ENCODE measurements around the gene PAPOLA. TPM values are rescaled to one million over a fixed set of nuclear protein-coding genes. Genes with fewer than 3 reads are reported as not detected.

Gene PAPOLA
- total and polyA plus RNA-seq, 5 donors: 84.7 to 184 (median 153) TPM

- H3K4me1 ChIP-seq (ENCODE audit: control insufficient read depth, insufficient read depth, low read length): peaks cover under 1% of the 10 kb centered on the region
- 87% methylated on average over 6 of the region's 6 CpGs for WGBS
- H3K27me3 ChIP-seq (ENCODE audit: control insufficient read depth, insufficient read depth): no peaks in the 10 kb centered on the region
- H3K9me3 ChIP-seq (ENCODE audit: control insufficient read depth, low read length): no peaks in the 10 kb centered on the region
- no peak overlapping the region for H3K27ac ChIP-seq (ENCODE audit: low read length)
- H3K4me3 ChIP-seq (ENCODE audit: low read length): no peak overlapping the region
- intact Hi-C loops (cut with DNase I): loop anchor here in 1 of 4 donors (10.0 kb wide), 1 partner anchor 155 kb away; no protein-coding TSS in a partner anchor
- DNase-seq (no peak), ATAC-seq (no peak)
These were observed 77.2 kb downstream of the PAPOLA start for GRCh38 chr14:96579358-96579757.

GRCh38 chr14:96579855-96580254 is 77.7 kb downstream of the PAPOLA start:
- ATAC-seq (no peak), DNase-seq (no peak)
- 91% methylated on average over 6 of the region's 6 CpGs for WGBS
- no peak overlapping the region for H3K27ac ChIP-seq (ENCODE audit: low read length)
- intact Hi-C loops (cut with DNase I): loop anchor here in 2 of 4 donors (10.0 kb wide), 2 partner anchors 155 to 165 kb away; no protein-coding TSS in a partner anchor
- no peaks in the 10 kb centered on the region for H3K9me3 ChIP-seq (ENCODE audit: control insufficient read depth, low read length)
- H3K27me3 ChIP-seq (ENCODE audit: control insufficient read depth, insufficient read depth): no peaks in the 10 kb centered on the region
- no peak overlapping the region for H3K4me3 ChIP-seq (ENCODE audit: low read length)
- H3K4me1 ChIP-seq (ENCODE audit: control insufficient read depth, insufficient read depth, low read length): no peaks in the 10 kb centered on the region

- no peaks in the 10 kb centered on the region for H3K9me3 ChIP-seq (ENCODE audit: control insufficient read depth, low read length)
- no peaks in the 10 kb centered on the region for H3K4me1 ChIP-seq (ENCODE audit: control insufficient read depth, insufficient read depth, low read length)
- intact Hi-C loops (cut with DNase I): loop anchor here in 1 of 4 donors (10.0 kb wide), 1 partner anchor 164 kb away; no protein-coding TSS in a partner anchor
- H3K4me3 ChIP-seq (ENCODE audit: low read length): no peak overlapping the region
- H3K27ac ChIP-seq (ENCODE audit: low read length): no peak overlapping the region
- no peak for ATAC-seq
- no peak for DNase-seq
- H3K27me3 ChIP-seq (ENCODE audit: control insufficient read depth, insufficient read depth): no peaks in the 10 kb centered on the region
- WGBS: 48% methylated on average over 9 of the region's 9 CpGs
These were observed 78.4 kb downstream of the PAPOLA start for GRCh38 chr14:96580566-96580965.

- Histone ChIP-seq H3K4me1 (ENCODE audit: control insufficient read depth, insufficient read depth, low read length) (no peaks in the 10 kb centered on the region), H3K4me3 (ENCODE audit: low read length) (no peak overlapping the region), H3K9me3 (ENCODE audit: control insufficient read depth, low read length) (no peaks in the 10 kb centered on the region), H3K27ac (ENCODE audit: low read length) (no peak overlapping the region), H3K27me3 (ENCODE audit: control insufficient read depth, insufficient read depth) (no peaks in the 10 kb centered on the region)
- WGBS: 64% methylated on average over 8 of the region's 8 CpGs
- intact Hi-C loops (cut with DNase I): loop anchor here in 1 of 4 donors (10.0 kb wide), 1 partner anchor 164 kb away; no protein-coding TSS in a partner anchor
- ATAC-seq: no peak
- DNase-seq: no peak
These were observed 78.8 kb downstream of the PAPOLA start for GRCh38 chr14:96581026-96581425.

GRCh38 chr14:96581902-96582301 is 79.7 kb downstream of the PAPOLA start:
- intact Hi-C loops (cut with DNase I): loop anchor here in 1 of 4 donors (10.0 kb wide), 1 partner anchor 163 kb away; no protein-coding TSS in a partner anchor
- 85% methylated on average over 7 of the region's 7 CpGs for WGBS
- no peak for ATAC-seq

GRCh38 chr14:96582411-96582961 is 80.3 kb downstream of the PAPOLA start:
- Histone ChIP-seq H3K4me3 (ENCODE audit: low read length) (no peak overlapping the region), H3K27ac (ENCODE audit: low read length) (no peak overlapping the region), H3K4me1 (ENCODE audit: control insufficient read depth, insufficient read depth, low read length) (no peaks in the 10 kb centered on the region), H3K9me3 (ENCODE audit: control insufficient read depth, low read length) (no peaks in the 10 kb centered on the region), H3K27me3 (ENCODE audit: control insufficient read depth, insufficient read depth) (no peaks in the 10 kb centered on the region)
- intact Hi-C loops (cut with DNase I): loop anchor here in 1 of 4 donors (10.0 kb wide), 1 partner anchor 162 kb away; no protein-coding TSS in a partner anchor
- no peak for ATAC-seq
- WGBS: 79% methylated on average over 12 of the region's 12 CpGs
- no peak for DNase-seq

More at GRCh38 chr14:96581902-96582301, 79.7 kb downstream of the PAPOLA start:
- Histone ChIP-seq H3K4me3 (ENCODE audit: low read length) (no peak overlapping the region), H3K27ac (ENCODE audit: low read length) (no peak overlapping the region), H3K27me3 (ENCODE audit: control insufficient read depth, insufficient read depth) (no peaks in the 10 kb centered on the region), H3K4me1 (ENCODE audit: control insufficient read depth, insufficient read depth, low read length) (no peaks in the 10 kb centered on the region), H3K9me3 (ENCODE audit: control insufficient read depth, low read length) (no peaks in the 10 kb centered on the region)
- DNase-seq: no peak

- Histone ChIP-seq H3K4me3 (ENCODE audit: low read length) (no peak overlapping the region), H3K4me1 (ENCODE audit: control insufficient read depth, insufficient read depth, low read length) (no peaks in the 10 kb centered on the region), H3K27ac (ENCODE audit: low read length) (no peak overlapping the region), H3K9me3 (ENCODE audit: control insufficient read depth, low read length) (no peaks in the 10 kb centered on the region), H3K27me3 (ENCODE audit: control insufficient read depth, insufficient read depth) (no peaks in the 10 kb centered on the region)
- ATAC-seq (no peak), DNase-seq (no peak)
- WGBS: 70% methylated on average over 4 of the region's 4 CpGs
- intact Hi-C loops (cut with DNase I): loop anchor here in 1 of 4 donors (10.0 kb wide), 1 partner anchor 162 kb away; no protein-coding TSS in a partner anchor
These were observed 80.8 kb downstream of the PAPOLA start for GRCh38 chr14:96582995-96583394.

GRCh38 chr14:96583569-96584041 is 81.4 kb downstream of the PAPOLA start:
- intact Hi-C loops (cut with DNase I): loop anchor here in 1 of 4 donors (10.0 kb wide), 1 partner anchor 161 kb away; no protein-coding TSS in a partner anchor
- DNase-seq: no peak

GRCh38 chr14:96584199-96584906 is 82.2 kb downstream of the PAPOLA start:
- Histone ChIP-seq H3K9me3 (ENCODE audit: control insufficient read depth, low read length) (no peaks in the 10 kb centered on the region), H3K4me3 (ENCODE audit: low read length) (no peak overlapping the region), H3K27ac (ENCODE audit: low read length) (no peak overlapping the region), H3K27me3 (ENCODE audit: control insufficient read depth, insufficient read depth) (no peaks in the 10 kb centered on the region), H3K4me1 (ENCODE audit: control insufficient read depth, insufficient read depth, low read length) (no peaks in the 10 kb centered on the region)
- DNase-seq (no peak), ATAC-seq (peak; percentile 38 to 42)
- intact Hi-C loops (cut with DNase I): loop anchor here in 1 of 4 donors (10.0 kb wide), 1 partner anchor 160 kb away; no protein-coding TSS in a partner anchor
- 27% methylated on average over 15 of the region's 15 CpGs for WGBS

More at GRCh38 chr14:96583569-96584041, 81.4 kb downstream of the PAPOLA start:
- no peaks in the 10 kb centered on the region for H3K9me3 ChIP-seq (ENCODE audit: control insufficient read depth, low read length)
- no peak for ATAC-seq
- WGBS: 85% methylated on average over 10 of the region's 10 CpGs
- H3K4me1 ChIP-seq (ENCODE audit: control insufficient read depth, insufficient read depth, low read length): no peaks in the 10 kb centered on the region
- H3K27me3 ChIP-seq (ENCODE audit: control insufficient read depth, insufficient read depth): no peaks in the 10 kb centered on the region
- H3K4me3 ChIP-seq (ENCODE audit: low read length): no peak overlapping the region
- no peak overlapping the region for H3K27ac ChIP-seq (ENCODE audit: low read length)

- Histone ChIP-seq H3K27ac (ENCODE audit: low read length) (no peak overlapping the region), H3K9me3 (ENCODE audit: control insufficient read depth, low read length) (no peaks in the 10 kb centered on the region), H3K27me3 (ENCODE audit: control insufficient read depth, insufficient read depth) (no peaks in the 10 kb centered on the region), H3K4me3 (ENCODE audit: low read length) (no peak overlapping the region), H3K4me1 (ENCODE audit: control insufficient read depth, insufficient read depth, low read length) (no peaks in the 10 kb centered on the region)
- intact Hi-C loops (cut with DNase I): loop anchor here in 1 of 4 donors (10.0 kb wide), 1 partner anchor 160 kb away; no protein-coding TSS in a partner anchor
- WGBS: 79% methylated on average over 20 of the region's 20 CpGs
- DNase-seq (no peak), ATAC-seq (no peak)
These were observed 82.9 kb downstream of the PAPOLA start for GRCh38 chr14:96584907-96585671.
